Thyroid gland (tissue), 4 donors: ENCODE results near the gene CYP19A1.

Source experiments
- CTCF ChIP-seq, 6 experiments: fragments of 200-600 bp in 3 of 6; fragments of 450-650 bp in 3 of 6; sonication (generic) in 3 of 6; IDR thresholded peaks; one replicate each; pipeline ENCODE4 v1.5.1; 2016 to 2019; ENCODE audit warnings: antibody characterized with exemption in 6 of 6, mild to moderate bottlenecking in 2 of 6, inconsistent platforms in 1 of 6, moderate library complexity in 1 of 6
- POLR2A ChIP-seq, 2 donors: fragments of 450-650 bp; IDR thresholded peaks; one replicate each; pipeline ENCODE4 v1.6.1; 2017; ENCODE audit warnings: antibody characterized with exemption in 2 of 2, mild to moderate bottlenecking in 2 of 2, moderate library complexity in 1 of 2

DNA sequence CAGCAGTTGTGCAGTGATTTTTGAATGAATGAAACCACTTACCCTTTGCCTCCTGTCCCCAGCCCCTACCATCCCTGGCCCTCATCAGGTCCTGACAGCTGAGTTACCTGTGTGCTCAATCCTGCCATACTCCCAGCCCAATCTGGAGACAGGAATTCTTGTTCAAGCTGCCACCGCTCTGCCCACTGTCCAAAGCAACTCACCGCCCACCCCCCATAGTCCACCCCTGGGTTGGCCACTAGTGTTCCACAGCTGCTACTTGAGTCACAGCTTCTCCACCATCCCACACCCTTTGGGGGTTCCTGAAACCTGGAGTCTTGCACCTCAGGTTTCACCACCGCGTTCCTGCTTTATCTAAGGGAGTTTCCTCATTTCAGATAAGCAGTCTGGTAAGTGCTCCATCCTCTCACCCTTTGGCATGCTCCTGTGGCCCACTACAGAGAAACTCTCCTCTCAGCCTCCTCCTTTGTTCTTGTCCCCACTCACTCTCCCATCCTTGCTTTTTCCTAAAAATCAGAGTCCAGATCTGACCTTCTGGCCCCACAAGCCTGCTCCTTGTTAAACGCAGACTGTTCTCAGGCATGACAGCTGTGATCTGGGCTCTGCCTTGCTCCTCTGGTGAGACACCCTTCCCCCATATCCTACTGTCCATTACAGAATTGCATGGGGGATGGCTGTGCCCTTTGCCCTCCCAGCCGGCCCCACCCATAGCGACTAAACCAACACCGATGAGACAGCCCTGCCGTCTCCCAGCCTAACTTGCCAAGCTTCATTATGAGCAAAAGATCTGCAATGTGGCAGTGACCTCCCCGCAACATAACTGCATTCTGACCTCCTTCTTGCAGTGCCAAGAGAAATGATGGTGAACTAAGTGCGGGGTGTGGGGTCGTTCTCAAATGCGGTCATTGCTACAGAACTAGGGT, 50.0 kb downstream of the CYP19A1 start:
- TF ChIP-seq CTCF (IDR thresholded peaks at IDR 0.05) (no peak), POLR2A (IDR thresholded peaks at IDR 0.05) (no peak)
